GM19193 (cell line): ENCODE results near the gene SCP2.

ENCODE experiments used
- POLR2A ChIP-seq: IDR thresholded peaks from 4 replicates; pipeline ENCODE4 v1.6.1; 2011; ENCODE audit not compliant: insufficient read depth, insufficient read length; ENCODE audit errors: extremely low read depth

Gene SCP2

GRCh38 chr1:53065391-53065790 lies 138.3 kb downstream of the SCP2 start:
- no peak for TF ChIP-seq POLR2A

- no peak for TF ChIP-seq POLR2A
These were observed 139.4 kb downstream of the SCP2 start for GRCh38 chr1:53066488-53066887.

GRCh38 chr1:53066891-53067738 lies 140.0 kb downstream of the SCP2 start:
- TF ChIP-seq POLR2A = no peak

- no peak for TF ChIP-seq POLR2A
These were observed 140.8 kb downstream of the SCP2 start for GRCh38 chr1:53067886-53068285.

- no peak for TF ChIP-seq POLR2A
These were observed 141.4 kb downstream of the SCP2 start for GRCh38 chr1:53068314-53069099.

GRCh38 chr1:53069265-53069662 lies 142.2 kb downstream of the SCP2 start:
- TF ChIP-seq POLR2A = no peak

- TF ChIP-seq POLR2A = no peak
These were observed 142.7 kb downstream of the SCP2 start for GRCh38 chr1:53069663-53070327.

- no peak for TF ChIP-seq POLR2A
These were observed 143.5 kb downstream of the SCP2 start for GRCh38 chr1:53070621-53071020.

GRCh38 chr1:53071167-53071865 lies 144.2 kb downstream of the SCP2 start:
- no peak for TF ChIP-seq POLR2A

GRCh38 chr1:53071915-53072314 lies 144.8 kb downstream of the SCP2 start:
- no peak for TF ChIP-seq POLR2A

GRCh38 chr1:53073287-53073686 lies 146.2 kb downstream of the SCP2 start:
- TF ChIP-seq POLR2A = no peak

GRCh38 chr1:53073868-53074311 lies 146.8 kb downstream of the SCP2 start:
- TF ChIP-seq POLR2A = no peak

GRCh38 chr1:53074313-53075154 lies 147.5 kb downstream of the SCP2 start:
- TF ChIP-seq POLR2A = no peak

GRCh38 chr1:53075206-53075605 lies 148.1 kb downstream of the SCP2 start:
- TF ChIP-seq POLR2A = no peak
